Upper lobe of left lung (tissue), 4 donors: ENCODE measurements around the gene HYAL1.

Experiments used
- EP300 ChIP-seq, 4 donors: sonication (generic); formaldehyde crosslinking; IDR thresholded peaks; one replicate each; pipeline ENCODE4 v1.5.1; 2017; ENCODE audit warnings: antibody characterized with exemption in 4 of 4, control low read depth in 2 of 4
- POLR2A ChIP-seq, 4 donors: fragments of 450-650 bp; IDR thresholded peaks; one replicate each; pipeline ENCODE4 v1.5.1; 2016 to 2017; ENCODE audit warnings: antibody characterized with exemption in 4 of 4, mild to moderate bottlenecking in 2 of 4
- POLR2AphosphoS5 ChIP-seq, 2 donors: sonication (generic); formaldehyde crosslinking; IDR thresholded peaks; one replicate each; pipeline ENCODE4 v1.5.1; 2017; ENCODE audit warnings: antibody characterized with exemption in 2 of 2
- TF ChIP-seq, protein P1 (sequence below), 6 experiments: fragments of 450-650 bp in 4 of 6; fragments of 200-600 bp in 2 of 6; sonication (generic) in 2 of 6; IDR thresholded peaks; one replicate each; pipeline ENCODE4 v1.5.1; 2016 to 2019; ENCODE audit warnings: antibody characterized with exemption in 6 of 6

- TF ChIP-seq, protein P1, sequence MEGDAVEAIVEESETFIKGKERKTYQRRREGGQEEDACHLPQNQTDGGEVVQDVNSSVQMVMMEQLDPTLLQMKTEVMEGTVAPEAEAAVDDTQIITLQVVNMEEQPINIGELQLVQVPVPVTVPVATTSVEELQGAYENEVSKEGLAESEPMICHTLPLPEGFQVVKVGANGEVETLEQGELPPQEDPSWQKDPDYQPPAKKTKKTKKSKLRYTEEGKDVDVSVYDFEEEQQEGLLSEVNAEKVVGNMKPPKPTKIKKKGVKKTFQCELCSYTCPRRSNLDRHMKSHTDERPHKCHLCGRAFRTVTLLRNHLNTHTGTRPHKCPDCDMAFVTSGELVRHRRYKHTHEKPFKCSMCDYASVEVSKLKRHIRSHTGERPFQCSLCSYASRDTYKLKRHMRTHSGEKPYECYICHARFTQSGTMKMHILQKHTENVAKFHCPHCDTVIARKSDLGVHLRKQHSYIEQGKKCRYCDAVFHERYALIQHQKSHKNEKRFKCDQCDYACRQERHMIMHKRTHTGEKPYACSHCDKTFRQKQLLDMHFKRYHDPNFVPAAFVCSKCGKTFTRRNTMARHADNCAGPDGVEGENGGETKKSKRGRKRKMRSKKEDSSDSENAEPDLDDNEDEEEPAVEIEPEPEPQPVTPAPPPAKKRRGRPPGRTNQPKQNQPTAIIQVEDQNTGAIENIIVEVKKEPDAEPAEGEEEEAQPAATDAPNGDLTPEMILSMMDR (IDR thresholded peaks at IDR 0.05) = peak in 5 of 6 experiments; percentile 30 to 51 (median 42)
- TF ChIP-seq POLR2AphosphoS5 (IDR thresholded peaks at IDR 0.05) = no peak
- no peak for TF ChIP-seq EP300 (IDR thresholded peaks at IDR 0.05)
- TF ChIP-seq POLR2A (IDR thresholded peaks at IDR 0.05) = no peak
Observed at GRCh38 chr3:50256978-50257890, 46.1 kb downstream of the HYAL1 start.
